Hepatocyte (in vitro differentiated cells): ENCODE results near the gene MBOAT7. TPM values are rescaled to one million over a fixed set of nuclear protein-coding genes. Genes with fewer than 3 reads are reported as not detected.
A peak's percentile ranks its signal among the peaks of the same experiment; 100 is the strongest.

Experiments used
- DNase-seq: peaks from one replicate; pipeline ENCODE4 v3.0.0-alpha.2; 2016; ENCODE audit warnings: low spot score
- H2AFZ ChIP-seq: fragments of 200-600 bp; sonication (generic); 2 replicates; pipeline ENCODE4 v1.6.0; 2016; ENCODE audit warnings: antibody characterized with exemption, mild to moderate bottlenecking
- H3K27ac ChIP-seq: fragments of 200-600 bp; sonication (generic); 2 replicates; pipeline ENCODE4 v1.5.1; 2016; ENCODE audit warnings: mild to moderate bottlenecking
- H3K27me3 ChIP-seq: fragments of 200-600 bp; sonication (generic); 2 replicates; pipeline ENCODE4 v1.6.1; 2016
- H3K36me3 ChIP-seq: fragments of 200-600 bp; sonication (generic); replicated peaks from 2 replicates; pipeline ENCODE4 v1.5.1; 2016; ENCODE audit warnings: low read depth; ENCODE audit not compliant: insufficient read depth
- H3K4me1 ChIP-seq: fragments of 200-600 bp; sonication (generic); 2 replicates; pipeline ENCODE4 v1.5.1; 2016; ENCODE audit warnings: mild to moderate bottlenecking, moderate library complexity; ENCODE audit not compliant: insufficient read depth
- H3K4me2 ChIP-seq: fragments of 200-600 bp; sonication (generic); 2 replicates; pipeline ENCODE4 v1.6.0; 2016
- H3K4me3 ChIP-seq: fragments of 200-600 bp; sonication (generic); 2 replicates; pipeline ENCODE4 v1.5.1; 2016; ENCODE audit warnings: mild to moderate bottlenecking
- H3K79me2 ChIP-seq: fragments of 200-600 bp; sonication (generic); 2 replicates; pipeline ENCODE4 v1.6.0; 2017; ENCODE audit warnings: mild to moderate bottlenecking
- H3K9me2 ChIP-seq: fragments of 200-600 bp; sonication (generic); replicated peaks from 2 replicates; pipeline ENCODE4 v1.6.0; 2017; ENCODE audit warnings: mild to moderate bottlenecking; ENCODE audit not compliant: insufficient read depth
- H3K9me3 ChIP-seq: fragments of 200-600 bp; sonication (generic); 2 replicates; pipeline ENCODE4 v1.5.1; 2016; ENCODE audit warnings: low read depth, mild to moderate bottlenecking
- H4K20me1 ChIP-seq: fragments of 200-600 bp; sonication (generic); 2 replicates; pipeline ENCODE4 v1.6.0; 2016; ENCODE audit warnings: mild to moderate bottlenecking; ENCODE audit not compliant: insufficient read depth, poor library complexity, severe bottlenecking
- CTCF ChIP-seq: fragments of 200-600 bp; sonication (generic); IDR thresholded peaks from 2 replicates; pipeline ENCODE4 v1.5.1; 2016; ENCODE audit warnings: antibody characterized with exemption, mild to moderate bottlenecking; ENCODE audit not compliant: poor library complexity
- EZH2 ChIP-seq: fragments of 200-600 bp; sonication (generic); IDR thresholded peaks from 2 replicates; pipeline ENCODE4 v1.6.1; 2016; ENCODE audit warnings: antibody characterized with exemption, mild to moderate bottlenecking, borderline replicate concordance
- EZH2phosphoT487 ChIP-seq: fragments of 200-600 bp; sonication (generic); IDR thresholded peaks from one replicate; pipeline ENCODE4 v1.6.1; 2018; ENCODE audit warnings: antibody characterized with exemption, mild to moderate bottlenecking, low read depth, moderate library complexity; ENCODE audit not compliant: unreplicated experiment, severe bottlenecking
- WGBS: methylation state at CpG from one replicate; pipeline ENCODE4 v1.1.6; 2016; ENCODE audit warnings: low lambda C conversion rate; ENCODE audit errors: missing lambda C conversion rate; 5-methylcytosine and 5-hydroxymethylcytosine counted together
- polyA plus RNA-seq: library from polyadenylated mRNA; unstranded; fragments of >200 nt; fragmentation: Nextera tagmentation; extraction: Ambion mirVana; gene quantifications from 2 replicates; pipeline ENCODE4 v1.2.1, GENCODE V29; 2016
- total RNA-seq: library from RNA; depleted of rRNA; stranded (reverse); fragments of >200 nt; gene quantifications from 2 replicates; pipeline ENCODE4 v1.2.3, GENCODE V29; 2014

The MBOAT7 gene
- total and polyA plus RNA-seq, 2 experiments from 2014 or later: 93.5 to 179 TPM

GRCh38 chr19:54133312-54133956, 55.9 kb downstream of the MBOAT7 start:
- H3K27ac ChIP-seq: no peak overlapping the region
- WGBS: 90% methylated on average over 10 of the region's 10 CpGs

GRCh38 chr19:54129617-54129996, 59.8 kb downstream of the MBOAT7 start:
- H4K20me1 ChIP-seq: no peaks in the 10 kb centered on the region
- no peaks in the 10 kb centered on the region for H3K36me3 ChIP-seq
- H3K4me1 ChIP-seq: no peaks in the 10 kb centered on the region
- no peak overlapping the region for H3K4me3 ChIP-seq
- H3K9me3 ChIP-seq: no peaks in the 10 kb centered on the region
- no peak overlapping the region for H3K4me2 ChIP-seq
- no peak for DNase-seq
- no peak overlapping the region for H3K27ac ChIP-seq
- no peak overlapping the region for H2AFZ ChIP-seq
- 98% methylated on average over 20 of the region's 20 CpGs for WGBS
- TF ChIP-seq EZH2 (no peak), EZH2phosphoT487 (no peak), CTCF (no peak)
- no peaks in the 10 kb centered on the region for H3K79me2 ChIP-seq
- no peaks in the 10 kb centered on the region for H3K9me2 ChIP-seq
- H3K27me3 ChIP-seq: no peaks in the 10 kb centered on the region

More at GRCh38 chr19:54133312-54133956, 55.9 kb downstream of the MBOAT7 start:
- peak; percentile 94 for DNase-seq
- Histone ChIP-seq H2AFZ (no peak overlapping the region), H3K9me3 (no peaks in the 10 kb centered on the region), H3K4me1 (peaks cover 7% of the 10 kb centered on the region), H3K9me2 (no peaks in the 10 kb centered on the region), H4K20me1 (peaks cover 4% of the 10 kb centered on the region), H3K36me3 (no peaks in the 10 kb centered on the region), H3K27me3 (no peaks in the 10 kb centered on the region), H3K4me3 (no peak overlapping the region), H3K4me2 (no peak overlapping the region), H3K79me2 (peaks cover 8% of the 10 kb centered on the region)
- TF ChIP-seq CTCF (no peak), EZH2phosphoT487 (no peak)

- Histone ChIP-seq H3K36me3 (no peaks in the 10 kb centered on the region), H2AFZ (no peak overlapping the region), H3K4me1 (no peaks in the 10 kb centered on the region), H3K79me2 (no peaks in the 10 kb centered on the region), H3K27ac (no peak overlapping the region), H3K4me3 (no peak overlapping the region), H3K9me3 (no peaks in the 10 kb centered on the region), H3K9me2 (no peaks in the 10 kb centered on the region), H4K20me1 (no peaks in the 10 kb centered on the region), H3K27me3 (no peaks in the 10 kb centered on the region), H3K4me2 (no peak overlapping the region)
- TF ChIP-seq EZH2 (no peak), EZH2phosphoT487 (no peak)
- 98% methylated on average over 31 of the region's 41 CpGs for WGBS
- no peak for DNase-seq
Observed at GRCh38 chr19:54128796-54129616, 60.4 kb downstream of the MBOAT7 start.

GRCh38 chr19:54128441-54128725, 61.0 kb downstream of the MBOAT7 start:
- H3K27ac ChIP-seq: no peak overlapping the region

More at GRCh38 chr19:54128441-54128725, 61.0 kb downstream of the MBOAT7 start:
- no peaks in the 10 kb centered on the region for H3K36me3 ChIP-seq
- no peak for DNase-seq
- H3K9me3 ChIP-seq: no peaks in the 10 kb centered on the region
- H3K4me3 ChIP-seq: no peak overlapping the region
- H3K27me3 ChIP-seq: no peaks in the 10 kb centered on the region
- no peaks in the 10 kb centered on the region for H3K9me2 ChIP-seq
- H3K4me1 ChIP-seq: no peaks in the 10 kb centered on the region
- no peak overlapping the region for H2AFZ ChIP-seq
- H3K4me2 ChIP-seq: no peak overlapping the region
- no peaks in the 10 kb centered on the region for H4K20me1 ChIP-seq
- whole genome bisulfite sequencing: 95% methylated on average over 11 of the region's 20 CpGs
- no peaks in the 10 kb centered on the region for H3K79me2 ChIP-seq
- no peak for TF ChIP-seq EZH2phosphoT487
- TF ChIP-seq CTCF: no peak
- TF ChIP-seq EZH2: no peak
